HEK293 (cell line): ENCODE measurements around the gene DPYSL4.

Source experiments
- PBX3 ChIP-seq: sonication (generic); formaldehyde crosslinking; IDR thresholded peaks from 2 replicates; pipeline ENCODE4 v1.8.1; 2022; ENCODE audit warnings: mild to moderate bottlenecking, moderate library complexity, missing genetic modification reagents
- ZBTB17 ChIP-seq: fragments of 450-650 bp; formaldehyde crosslinking; IDR thresholded peaks from 2 replicates; pipeline ENCODE4 v1.5.1; 2016; ENCODE audit warnings: missing biosample characterization, missing genetic modification characterization
- ZNF239 ChIP-seq: fragments of 450-650 bp; formaldehyde crosslinking; IDR thresholded peaks from 2 replicates; pipeline ENCODE4 v1.5.1; 2016; ENCODE audit warnings: missing biosample characterization, missing genetic modification characterization
- ZNF311 ChIP-seq: fragments of 450-650 bp; formaldehyde crosslinking; IDR thresholded peaks from 2 replicates; pipeline ENCODE4 v1.5.1; 2017; ENCODE audit warnings: missing biosample characterization, missing genetic modification characterization, borderline replicate concordance
- TF ChIP-seq, protein P1 (sequence below): fragments of 450-650 bp; formaldehyde crosslinking; IDR thresholded peaks from 2 replicates; pipeline ENCODE4 v1.5.1; 2016; ENCODE audit warnings: missing biosample characterization, missing genetic modification characterization

DNA sequence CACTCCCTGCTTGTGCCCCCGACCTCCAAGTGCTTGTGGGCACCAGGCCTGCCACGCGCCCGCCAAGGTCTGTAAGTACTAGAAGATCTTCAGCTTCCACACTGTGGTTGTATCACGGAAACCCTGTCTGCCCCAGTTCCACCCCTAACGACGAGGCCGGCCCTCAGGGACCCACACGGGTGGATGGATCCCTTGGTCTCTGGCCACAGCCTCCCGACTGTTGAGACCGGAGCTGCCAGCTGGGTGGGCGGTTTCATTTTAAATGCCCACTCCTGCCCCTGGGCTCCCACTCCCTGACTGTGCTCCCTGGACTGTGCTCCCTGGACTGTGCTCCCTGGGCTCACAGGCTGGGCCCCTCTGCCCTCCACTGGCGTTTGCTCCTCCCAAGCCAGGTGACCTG is 50.1 kb downstream of the DPYSL4 start:
- no peak for TF ChIP-seq PBX3 (CRISPR knock-in tag)
- TF ChIP-seq ZNF311 (tag by site-specific recombination): no peak
- TF ChIP-seq, protein P1, sequence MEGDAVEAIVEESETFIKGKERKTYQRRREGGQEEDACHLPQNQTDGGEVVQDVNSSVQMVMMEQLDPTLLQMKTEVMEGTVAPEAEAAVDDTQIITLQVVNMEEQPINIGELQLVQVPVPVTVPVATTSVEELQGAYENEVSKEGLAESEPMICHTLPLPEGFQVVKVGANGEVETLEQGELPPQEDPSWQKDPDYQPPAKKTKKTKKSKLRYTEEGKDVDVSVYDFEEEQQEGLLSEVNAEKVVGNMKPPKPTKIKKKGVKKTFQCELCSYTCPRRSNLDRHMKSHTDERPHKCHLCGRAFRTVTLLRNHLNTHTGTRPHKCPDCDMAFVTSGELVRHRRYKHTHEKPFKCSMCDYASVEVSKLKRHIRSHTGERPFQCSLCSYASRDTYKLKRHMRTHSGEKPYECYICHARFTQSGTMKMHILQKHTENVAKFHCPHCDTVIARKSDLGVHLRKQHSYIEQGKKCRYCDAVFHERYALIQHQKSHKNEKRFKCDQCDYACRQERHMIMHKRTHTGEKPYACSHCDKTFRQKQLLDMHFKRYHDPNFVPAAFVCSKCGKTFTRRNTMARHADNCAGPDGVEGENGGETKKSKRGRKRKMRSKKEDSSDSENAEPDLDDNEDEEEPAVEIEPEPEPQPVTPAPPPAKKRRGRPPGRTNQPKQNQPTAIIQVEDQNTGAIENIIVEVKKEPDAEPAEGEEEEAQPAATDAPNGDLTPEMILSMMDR (tag by site-specific recombination): no peak
- no peak for TF ChIP-seq ZNF239
- no peak for TF ChIP-seq ZBTB17
